Mucosa of descending colon (tissue), 3 donors: ENCODE data around the gene TMEM63A. TPM values are rescaled to one million over a fixed set of nuclear protein-coding genes. Genes with fewer than 3 reads are reported as not detected.
A peak's percentile ranks its signal among the peaks of the same experiment; 100 is the strongest.
"Not testable (repeated sequence)": the region's sequence is repeated elsewhere in the genome, so short reads cannot be mapped to it uniquely, and the experiment has no call there.

Experiments used
- ATAC-seq: fragments of 200-7000 bp; cut with Tn5 transposase; one replicate; pipeline ENCODE4 v1.9.1; 2020; ENCODE audit warnings: mild to moderate bottlenecking, moderate library complexity
- DNase-seq, 3 donors: peaks; one replicate each; pipeline ENCODE4 v3.0.0-alpha.2; 2020
- H3K36me3 ChIP-seq: fragments of 200-600 bp; one replicate; pipeline ENCODE4 v1.8.0; 2021; ENCODE audit warnings: low read depth, mild to moderate bottlenecking
- H3K4me1 ChIP-seq: fragments of 200-600 bp; one replicate; pipeline ENCODE4 v1.8.0; 2021; ENCODE audit warnings: low read depth, mild to moderate bottlenecking
- H3K4me3 ChIP-seq: fragments of 200-600 bp; one replicate; pipeline ENCODE4 v1.8.0; 2021; ENCODE audit warnings: mild to moderate bottlenecking
- H3K9me3 ChIP-seq: fragments of 200-600 bp; one replicate; pipeline ENCODE4 v1.8.0; 2021; ENCODE audit warnings: mild to moderate bottlenecking
- intact Hi-C, 2 donors: fragments of 100-400 bp; cut with DNase I in 1 of 2; cut with micrococcal nuclease in 1 of 2; formaldehyde crosslinking; loops; one replicate each; pipeline versions ENCODE4 v1.11.0 to v1.11.1; 2022; cut with DNase I, micrococcal nuclease
- total RNA-seq, 3 donors: library from RNA; stranded (reverse); fragmentation: NEBNext Ultra II Directional in 2 of 3; extraction: Animal tissue kit (Norgen Biotek cat#: 25700) in 2 of 3; gene quantifications; one replicate each; pipeline versions ENCODE4 v1.2.1 to v1.2.4, GENCODE V29; 2021 to 2023
- TF ChIP-seq, protein P1 (sequence below): fragments of 200-600 bp; IDR thresholded peaks from one replicate; pipeline ENCODE4 v1.8.0; 2022; ENCODE audit warnings: antibody characterized with exemption, mild to moderate bottlenecking
- donor health status: DM: no; HTN: no; CAD: no; lungs with moderate emphysema.
- donor health status: DM: no; HTN: no; CAD: no.
- donor health status: DM: no; HTN: yes; CAD: no.

Gene TMEM63A
- total RNA-seq, 3 donors from 2014 or later, result 115 to 192 (median 147) TPM

GRCh38 chr1:225817611-225818061 lies 64.5 kb downstream of the TMEM63A start:
- DNase-seq, result peak; percentile 81 to 91 (median 81)
- ATAC-seq, result peak; percentile 92
- Histone ChIP-seq H3K9me3 (no peaks in the 10 kb centered on the region), H3K4me3 (no peak overlapping the region), H3K4me1 (peaks cover 39% of the 10 kb centered on the region), H3K36me3 (no peaks in the 10 kb centered on the region)
- intact Hi-C loops, result no loop called here
- TF ChIP-seq, protein P1, sequence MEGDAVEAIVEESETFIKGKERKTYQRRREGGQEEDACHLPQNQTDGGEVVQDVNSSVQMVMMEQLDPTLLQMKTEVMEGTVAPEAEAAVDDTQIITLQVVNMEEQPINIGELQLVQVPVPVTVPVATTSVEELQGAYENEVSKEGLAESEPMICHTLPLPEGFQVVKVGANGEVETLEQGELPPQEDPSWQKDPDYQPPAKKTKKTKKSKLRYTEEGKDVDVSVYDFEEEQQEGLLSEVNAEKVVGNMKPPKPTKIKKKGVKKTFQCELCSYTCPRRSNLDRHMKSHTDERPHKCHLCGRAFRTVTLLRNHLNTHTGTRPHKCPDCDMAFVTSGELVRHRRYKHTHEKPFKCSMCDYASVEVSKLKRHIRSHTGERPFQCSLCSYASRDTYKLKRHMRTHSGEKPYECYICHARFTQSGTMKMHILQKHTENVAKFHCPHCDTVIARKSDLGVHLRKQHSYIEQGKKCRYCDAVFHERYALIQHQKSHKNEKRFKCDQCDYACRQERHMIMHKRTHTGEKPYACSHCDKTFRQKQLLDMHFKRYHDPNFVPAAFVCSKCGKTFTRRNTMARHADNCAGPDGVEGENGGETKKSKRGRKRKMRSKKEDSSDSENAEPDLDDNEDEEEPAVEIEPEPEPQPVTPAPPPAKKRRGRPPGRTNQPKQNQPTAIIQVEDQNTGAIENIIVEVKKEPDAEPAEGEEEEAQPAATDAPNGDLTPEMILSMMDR, result no peak

DNA sequence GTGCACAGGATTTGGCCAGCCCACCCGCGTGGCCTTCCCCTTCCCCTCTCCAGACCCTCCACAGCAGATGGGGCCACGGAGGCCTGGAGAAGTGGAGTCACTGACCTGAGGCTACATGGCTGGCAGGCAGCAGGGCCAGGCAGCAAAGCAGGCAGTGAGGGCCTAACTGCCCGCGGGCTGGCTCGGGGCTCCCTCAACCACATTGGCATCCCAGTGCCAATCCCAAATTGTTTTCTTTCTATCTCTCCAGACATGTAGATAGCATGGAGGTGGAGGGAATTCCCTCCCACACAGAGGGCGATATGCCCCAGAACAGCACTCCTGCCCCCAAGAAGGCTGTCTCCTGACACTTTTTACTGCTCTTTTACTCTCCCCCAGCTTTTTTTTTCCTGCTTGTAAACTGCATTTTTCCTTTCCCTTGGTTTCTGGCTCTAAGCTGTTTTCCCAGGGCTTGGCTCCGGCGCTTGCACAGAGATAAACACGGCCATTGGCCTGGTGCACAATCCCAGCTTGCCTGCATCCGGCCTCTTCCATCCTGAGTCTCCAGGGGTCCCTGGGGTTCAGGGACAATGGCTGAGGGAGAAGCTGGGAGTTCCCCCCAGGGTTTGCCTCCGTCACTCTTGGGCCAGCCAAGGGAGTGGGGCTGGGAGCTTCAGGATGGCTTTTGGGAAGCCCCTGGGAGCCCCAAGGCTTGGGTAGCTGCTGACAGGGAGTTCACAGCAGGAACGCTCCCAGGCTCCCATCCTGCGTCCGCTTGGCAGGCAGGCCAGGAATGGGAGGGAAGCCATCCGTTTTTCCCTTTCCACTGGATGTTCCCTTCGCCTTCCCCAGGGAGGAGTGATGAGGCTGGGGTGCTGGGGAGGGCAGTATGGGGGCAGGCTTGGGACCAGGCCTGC lies 65.3 kb downstream of the TMEM63A start:
- DNase-seq (peak; percentile 51 to 63 (median 62)), ATAC-seq (peak; percentile 19)
- Histone ChIP-seq H3K4me3 (no peak overlapping the region), H3K9me3 (no peaks in the 10 kb centered on the region), H3K36me3 (no peaks in the 10 kb centered on the region), H3K4me1 (peaks cover 39% of the 10 kb centered on the region)
- TF ChIP-seq, protein P1, result no peak
- intact Hi-C loops, result no loop called here

GRCh38 chr1:225815526-225816178 lies 66.5 kb downstream of the TMEM63A start:
- ATAC-seq, result no peak
- TF ChIP-seq, protein P1, result no peak
- H3K4me1 ChIP-seq, result peaks cover 37% of the 10 kb centered on the region
- intact Hi-C loops, result no loop called here
- no peak overlapping the region for H3K4me3 ChIP-seq
- H3K36me3 ChIP-seq, result no peaks in the 10 kb centered on the region
- DNase-seq, result no peak
- no peaks in the 10 kb centered on the region for H3K9me3 ChIP-seq

GRCh38 chr1:225815090-225815489 lies 67.1 kb downstream of the TMEM63A start:
- H3K9me3 ChIP-seq, H3K36me3 ChIP-seq, DNase-seq, H3K4me3 ChIP-seq, intact Hi-C loops, ATAC-seq: not testable (repeated sequence)
- peaks cover 37% of the 10 kb centered on the region for H3K4me1 ChIP-seq

GRCh38 chr1:225814381-225814780 lies 67.8 kb downstream of the TMEM63A start:
- Histone ChIP-seq H3K9me3 (no peaks in the 10 kb centered on the region), H3K4me3 (no peak overlapping the region), H3K4me1 (peaks cover 40% of the 10 kb centered on the region), H3K36me3 (no peaks in the 10 kb centered on the region)
- ATAC-seq, result no peak
- DNase-seq, result no peak
- TF ChIP-seq, protein P1, result no peak
- intact Hi-C loops, result no loop called here
